HEK293 (cell line): ENCODE data around the gene GPR17.

Experiments used
- ZNF24 ChIP-seq: fragments of 450-650 bp; formaldehyde crosslinking; IDR thresholded peaks from 2 replicates; pipeline ENCODE4 v1.5.1; 2016; ENCODE audit warnings: missing biosample characterization, missing genetic modification characterization
- ZNF311 ChIP-seq: fragments of 450-650 bp; formaldehyde crosslinking; IDR thresholded peaks from 2 replicates; pipeline ENCODE4 v1.5.1; 2017; ENCODE audit warnings: missing biosample characterization, missing genetic modification characterization, borderline replicate concordance
- TF ChIP-seq, protein P1 (sequence below): fragments of 450-650 bp; formaldehyde crosslinking; IDR thresholded peaks from 2 replicates; pipeline ENCODE4 v1.5.1; 2016; ENCODE audit warnings: missing biosample characterization, missing genetic modification characterization

DNA sequence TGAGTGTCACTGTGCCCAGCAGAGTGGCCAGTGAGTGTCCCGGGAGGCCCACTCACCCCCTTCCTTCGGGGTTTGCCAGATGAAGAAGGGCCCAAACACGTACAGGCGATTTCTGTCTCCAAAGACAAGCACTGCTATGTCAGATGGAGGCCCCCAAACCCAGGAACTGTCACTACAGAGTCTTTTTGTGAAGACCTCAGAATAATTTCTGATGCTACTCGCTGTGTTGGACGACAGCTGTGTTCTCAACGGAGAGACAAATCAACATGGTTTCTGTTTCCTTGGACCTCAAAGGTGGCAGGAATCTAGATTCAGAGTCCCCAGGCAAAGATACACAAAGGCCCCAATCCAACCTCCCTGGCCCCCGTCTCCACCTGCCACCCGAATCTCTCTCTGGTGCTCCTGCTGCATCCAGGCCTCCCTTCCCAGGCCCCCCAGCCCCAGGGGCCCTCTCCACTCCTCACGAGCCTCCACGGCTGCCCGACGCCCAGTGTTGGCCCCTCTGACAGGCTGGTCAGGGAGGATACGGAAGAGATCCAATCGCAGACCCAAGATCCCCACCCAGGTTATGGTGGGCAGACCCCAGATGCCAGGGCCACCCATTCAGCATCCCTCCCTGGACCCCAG lies 2.4 kb upstream of the GPR17 start:
- TF ChIP-seq, protein P1, sequence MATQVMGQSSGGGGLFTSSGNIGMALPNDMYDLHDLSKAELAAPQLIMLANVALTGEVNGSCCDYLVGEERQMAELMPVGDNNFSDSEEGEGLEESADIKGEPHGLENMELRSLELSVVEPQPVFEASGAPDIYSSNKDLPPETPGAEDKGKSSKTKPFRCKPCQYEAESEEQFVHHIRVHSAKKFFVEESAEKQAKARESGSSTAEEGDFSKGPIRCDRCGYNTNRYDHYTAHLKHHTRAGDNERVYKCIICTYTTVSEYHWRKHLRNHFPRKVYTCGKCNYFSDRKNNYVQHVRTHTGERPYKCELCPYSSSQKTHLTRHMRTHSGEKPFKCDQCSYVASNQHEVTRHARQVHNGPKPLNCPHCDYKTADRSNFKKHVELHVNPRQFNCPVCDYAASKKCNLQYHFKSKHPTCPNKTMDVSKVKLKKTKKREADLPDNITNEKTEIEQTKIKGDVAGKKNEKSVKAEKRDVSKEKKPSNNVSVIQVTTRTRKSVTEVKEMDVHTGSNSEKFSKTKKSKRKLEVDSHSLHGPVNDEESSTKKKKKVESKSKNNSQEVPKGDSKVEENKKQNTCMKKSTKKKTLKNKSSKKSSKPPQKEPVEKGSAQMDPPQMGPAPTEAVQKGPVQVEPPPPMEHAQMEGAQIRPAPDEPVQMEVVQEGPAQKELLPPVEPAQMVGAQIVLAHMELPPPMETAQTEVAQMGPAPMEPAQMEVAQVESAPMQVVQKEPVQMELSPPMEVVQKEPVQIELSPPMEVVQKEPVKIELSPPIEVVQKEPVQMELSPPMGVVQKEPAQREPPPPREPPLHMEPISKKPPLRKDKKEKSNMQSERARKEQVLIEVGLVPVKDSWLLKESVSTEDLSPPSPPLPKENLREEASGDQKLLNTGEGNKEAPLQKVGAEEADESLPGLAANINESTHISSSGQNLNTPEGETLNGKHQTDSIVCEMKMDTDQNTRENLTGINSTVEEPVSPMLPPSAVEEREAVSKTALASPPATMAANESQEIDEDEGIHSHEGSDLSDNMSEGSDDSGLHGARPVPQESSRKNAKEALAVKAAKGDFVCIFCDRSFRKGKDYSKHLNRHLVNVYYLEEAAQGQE (tag by site-specific recombination), result no peak
- TF ChIP-seq ZNF311 (no peak), ZNF24 (tag by site-specific recombination) (no peak)
